Measurements from ENCODE around the gene SFXN3.

DNA sequence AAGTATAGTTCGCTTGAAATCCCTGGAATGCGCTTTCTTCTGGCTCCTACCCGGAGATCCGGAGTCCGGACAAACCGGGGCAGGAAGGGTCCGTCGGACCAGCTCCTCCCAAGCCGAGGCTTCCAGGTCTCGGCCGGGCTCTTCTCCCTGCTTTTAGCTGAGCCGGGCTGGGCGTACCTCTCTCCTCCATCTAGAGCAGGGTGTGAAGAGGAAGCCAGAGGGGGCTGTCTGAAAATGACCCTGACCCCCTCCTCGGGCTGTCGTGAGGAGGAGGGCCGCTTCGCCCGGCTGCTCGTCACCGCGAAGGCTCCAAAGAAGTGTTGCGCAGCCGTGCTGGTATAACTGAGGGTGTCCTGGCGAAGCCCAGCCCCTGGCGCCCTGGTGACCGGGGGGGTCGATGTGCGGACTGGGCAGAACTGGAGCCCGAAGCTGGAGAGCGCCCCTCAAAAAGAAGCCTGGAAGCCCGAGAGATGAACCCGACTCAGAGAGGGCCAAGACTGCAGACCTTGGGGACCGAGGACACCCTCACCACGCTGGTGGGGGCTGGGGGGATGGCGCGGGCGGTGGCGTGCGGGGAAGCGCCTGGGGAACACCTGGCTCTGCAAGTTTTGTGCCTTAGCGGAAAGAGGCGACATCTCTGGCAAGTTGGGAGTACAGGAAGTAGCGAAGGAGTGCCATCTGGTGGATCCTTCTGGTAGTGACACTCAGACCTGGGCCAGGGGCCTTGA lies 36.5 kb downstream of the SFXN3 start:
- TF ChIP-seq EZH2 (IDR thresholded peaks at IDR 0.05) (no peak), POLR2AphosphoS5 (IDR thresholded peaks at IDR 0.05; ENCODE audit: borderline replicate concordance, low read depth, low read length) (no peak)
